Caco-2 (cell line): ENCODE results near the gene BMP10. TPM values are rescaled to one million over a fixed set of nuclear protein-coding genes. Genes with fewer than 3 reads are reported as not detected.

Experiments used
- BruUV-seq: library from RNA; stranded (reverse); fragments of 400-500 nt; replicated peaks from 2 replicates; lab custom pipeline; 2021; lab: Mats Ljungman, UMichigan
- CTCF ChIA-PET: fragments of 300-600 bp; sonication (Branson Sonifier 250); formaldehyde crosslinking; loops from one replicate; lab custom pipeline; 2022; ENCODE audit warnings: antibody characterized with exemption; lab: Charles Lee
- POLR2A ChIA-PET: fragments of 300-600 bp; sonication (Branson Sonifier 250); formaldehyde crosslinking; loops from one replicate; lab custom pipeline; 2022; ENCODE audit warnings: antibody characterized with exemption; lab: Charles Lee
- DNase-seq, 2 experiments: peaks; one replicate each; pipeline versions ENCODE4 v3.0.0 to v3.0.0-alpha.2; 2020 to 2022
- H3K27me3 ChIP-seq: replicated peaks from 2 replicates; pipeline ENCODE4 v1.6.0; 2011; ENCODE audit warnings: low read length; ENCODE audit not compliant: control insufficient read depth, insufficient read depth
- H3K36me3 ChIP-seq: 2 replicates; pipeline ENCODE4 v1.5.1; 2011; ENCODE audit warnings: low read length; ENCODE audit not compliant: control insufficient read depth, insufficient read depth
- H3K4me1 ChIP-seq: fragments of 250-450 bp; sonication (Bioruptor Pico); 2 replicates; pipeline ENCODE4 v1.5.1; 2020; ENCODE audit warnings: mild to moderate bottlenecking
- H3K4me3 ChIP-seq: 2 replicates; pipeline ENCODE4 v1.5.1; 2011; ENCODE audit warnings: low read depth, mild to moderate bottlenecking, control low read depth, low read length
- H3K9me3 ChIP-seq: fragments of 250-450 bp; sonication (Bioruptor Pico); 2 replicates; pipeline ENCODE4 v1.5.1; 2020; ENCODE audit warnings: mild to moderate bottlenecking, moderate library complexity
- H3K27ac Mint-ChIP-seq: one replicate; pipeline ENCODE4 v1.8.0; 2022; ENCODE audit warnings: mixed read lengths; ENCODE audit not compliant: unreplicated experiment
- H3K27me3 Mint-ChIP-seq: one replicate; pipeline ENCODE4 v1.8.0; 2022; ENCODE audit warnings: mixed read lengths; ENCODE audit not compliant: insufficient read depth, unreplicated experiment
- H3K36me3 Mint-ChIP-seq: one replicate; pipeline ENCODE4 v1.8.0; 2022; ENCODE audit warnings: mild to moderate bottlenecking, mixed read lengths; ENCODE audit not compliant: insufficient read depth, unreplicated experiment
- H3K4me1 Mint-ChIP-seq: one replicate; pipeline ENCODE4 v1.8.0; 2022; ENCODE audit warnings: low read depth, mixed read lengths; ENCODE audit not compliant: unreplicated experiment
- H3K4me3 Mint-ChIP-seq: one replicate; pipeline ENCODE4 v1.8.0; 2022; ENCODE audit warnings: mild to moderate bottlenecking, moderate library complexity, mixed read lengths; ENCODE audit not compliant: unreplicated experiment
- H3K9me3 Mint-ChIP-seq: one replicate; pipeline ENCODE4 v1.8.0; 2022; ENCODE audit warnings: mixed read lengths; ENCODE audit not compliant: unreplicated experiment
- intact Hi-C: fragments of 100-400 bp; cut with micrococcal nuclease; formaldehyde crosslinking; loops from one replicate; pipeline ENCODE4 v1.10.0; 2022; ENCODE audit not compliant: unreplicated experiment
- total RNA-seq: library from RNA; stranded (reverse); gene quantifications from 2 replicates; pipeline ENCODE4 v1.2.3, GENCODE V29; 2022
- TF ChIP-seq, protein P1 (sequence below), 2 experiments: fragments of 200-600 bp in 1 of 2; IDR thresholded peaks; 1 replicate in 1 of 2; 2 replicates in 1 of 2; pipeline versions ENCODE4 v1.5.1 to v1.8.0; 2011 to 2022; ENCODE audit warnings: antibody characterized with exemption in 1 of 2, control low read depth in 1 of 2, inconsistent platforms in 1 of 2, low read depth in 1 of 2, low read length in 1 of 2, mild to moderate bottlenecking in 1 of 2, moderate library complexity in 1 of 2; ENCODE audit not compliant: insufficient read depth in 1 of 2, severe bottlenecking in 1 of 2, unreplicated experiment in 1 of 2

Gene BMP10
- total RNA-seq, 1 experiment from 2014 or later: not detected

DNA sequence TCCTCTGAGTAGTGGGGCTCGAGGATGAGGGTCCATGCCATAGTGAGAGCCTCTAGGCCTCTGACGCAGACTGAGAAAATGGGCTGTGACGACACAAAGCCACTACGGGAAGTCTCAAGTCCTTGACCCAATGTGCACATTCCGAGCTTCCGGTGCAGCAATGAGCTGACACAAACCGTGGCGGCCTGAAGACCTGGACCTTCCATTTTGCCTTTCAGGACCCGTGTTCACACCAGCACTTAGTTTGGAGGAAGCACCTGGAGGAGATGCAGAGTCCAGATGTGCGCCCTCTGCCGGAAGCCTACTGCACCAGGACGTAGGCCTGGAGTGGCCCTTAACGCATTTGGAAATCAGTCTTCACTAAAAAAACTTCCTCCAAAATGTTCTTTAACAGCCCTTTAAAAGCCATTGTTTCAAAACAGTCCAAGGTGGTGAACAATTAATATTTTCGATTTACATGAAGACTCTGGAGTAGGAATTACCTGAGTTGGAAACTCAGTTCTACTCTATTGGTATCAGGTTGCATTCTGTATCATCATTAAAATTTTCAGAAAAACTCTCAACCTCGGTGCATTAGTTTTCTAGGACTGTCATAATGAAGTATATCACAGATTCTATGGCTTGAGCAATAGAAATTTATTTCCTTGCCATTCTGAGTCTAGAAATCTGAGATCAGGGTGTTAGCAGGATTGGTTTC, 33.9 kb downstream of the BMP10 start:
- H3K9me3 Mint-ChIP-seq: no peaks in the 10 kb centered on the region
- Histone ChIP-seq H3K4me1 (no peaks in the 10 kb centered on the region), H3K4me3 (no peak overlapping the region), H3K36me3 (no peaks in the 10 kb centered on the region), H3K9me3 (peaks cover 4% of the 10 kb centered on the region; the same call in 1 of the 2 replicates), H3K27me3 (no peaks in the 10 kb centered on the region)
- H3K4me3 Mint-ChIP-seq: no peak overlapping the region
- H3K4me1 Mint-ChIP-seq: no peaks in the 10 kb centered on the region
- H3K27me3 Mint-ChIP-seq: no peaks in the 10 kb centered on the region
- ChIA-PET POLR2A (no interaction called here), CTCF (no interaction called here)
- BruUV-seq: no TSS peak
- H3K27ac Mint-ChIP-seq: no peak overlapping the region
- TF ChIP-seq, protein P1, sequence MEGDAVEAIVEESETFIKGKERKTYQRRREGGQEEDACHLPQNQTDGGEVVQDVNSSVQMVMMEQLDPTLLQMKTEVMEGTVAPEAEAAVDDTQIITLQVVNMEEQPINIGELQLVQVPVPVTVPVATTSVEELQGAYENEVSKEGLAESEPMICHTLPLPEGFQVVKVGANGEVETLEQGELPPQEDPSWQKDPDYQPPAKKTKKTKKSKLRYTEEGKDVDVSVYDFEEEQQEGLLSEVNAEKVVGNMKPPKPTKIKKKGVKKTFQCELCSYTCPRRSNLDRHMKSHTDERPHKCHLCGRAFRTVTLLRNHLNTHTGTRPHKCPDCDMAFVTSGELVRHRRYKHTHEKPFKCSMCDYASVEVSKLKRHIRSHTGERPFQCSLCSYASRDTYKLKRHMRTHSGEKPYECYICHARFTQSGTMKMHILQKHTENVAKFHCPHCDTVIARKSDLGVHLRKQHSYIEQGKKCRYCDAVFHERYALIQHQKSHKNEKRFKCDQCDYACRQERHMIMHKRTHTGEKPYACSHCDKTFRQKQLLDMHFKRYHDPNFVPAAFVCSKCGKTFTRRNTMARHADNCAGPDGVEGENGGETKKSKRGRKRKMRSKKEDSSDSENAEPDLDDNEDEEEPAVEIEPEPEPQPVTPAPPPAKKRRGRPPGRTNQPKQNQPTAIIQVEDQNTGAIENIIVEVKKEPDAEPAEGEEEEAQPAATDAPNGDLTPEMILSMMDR (IDR thresholded peaks at IDR 0.05; ENCODE audit: insufficient read depth in 1 of 2, low read depth in 1 of 2, low read length in 1 of 2, severe bottlenecking in 1 of 2, unreplicated experiment in 1 of 2): peak in 1 of 2 experiments; percentile 18
- DNase-seq: peak in 1 of 2 experiments; percentile 11
- intact Hi-C loops: loop anchor here (5.0 kb wide), 1 partner anchor 85 kb away; no protein-coding TSS in a partner anchor
- H3K36me3 Mint-ChIP-seq: no peaks in the 10 kb centered on the region

DNA sequence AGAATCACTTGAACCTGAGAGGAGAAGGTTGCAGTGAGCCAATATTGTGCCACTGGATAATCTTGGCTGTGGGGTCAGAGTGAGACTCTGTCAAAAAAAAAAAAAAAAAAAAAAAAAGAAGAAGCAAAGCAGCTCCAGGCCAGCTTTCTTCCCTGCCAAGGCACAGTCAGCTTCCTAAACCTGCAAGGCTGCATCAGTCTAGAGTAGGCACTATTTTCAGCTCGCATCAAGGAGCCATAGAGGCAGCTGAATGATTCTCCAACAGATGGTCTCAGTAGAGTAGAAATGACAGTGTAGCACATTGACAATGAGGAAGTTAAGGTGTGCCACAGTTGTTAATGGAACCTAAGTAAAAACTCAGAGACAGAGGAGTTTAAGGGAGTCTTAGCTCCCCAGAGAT, 35.6 kb downstream of the BMP10 start:
- Mint-ChIP-seq H3K4me1 (no peaks in the 10 kb centered on the region), H3K27ac (no peak overlapping the region), H3K9me3 (no peaks in the 10 kb centered on the region), H3K27me3 (no peaks in the 10 kb centered on the region), H3K4me3 (no peak overlapping the region), H3K36me3 (no peaks in the 10 kb centered on the region)
- TF ChIP-seq, protein P1 (IDR thresholded peaks at IDR 0.05; ENCODE audit: insufficient read depth in 1 of 2, low read depth in 1 of 2, low read length in 1 of 2, severe bottlenecking in 1 of 2, unreplicated experiment in 1 of 2): no peak
- no peaks in the 10 kb centered on the region for H3K4me1 ChIP-seq
- DNase-seq: no peak
- no peaks in the 10 kb centered on the region for H3K36me3 ChIP-seq
- intact Hi-C loops: loop anchor here (5.0 kb wide), 1 partner anchor 83 kb away; no protein-coding TSS in a partner anchor
- no TSS peak for BruUV-seq
- H3K9me3 ChIP-seq: peaks cover 4% of the 10 kb centered on the region; the same call in 1 of the 2 replicates
- ChIA-PET CTCF (no interaction called here), POLR2A (no interaction called here)
- H3K27me3 ChIP-seq: no peaks in the 10 kb centered on the region
- no peak overlapping the region for H3K4me3 ChIP-seq

DNA sequence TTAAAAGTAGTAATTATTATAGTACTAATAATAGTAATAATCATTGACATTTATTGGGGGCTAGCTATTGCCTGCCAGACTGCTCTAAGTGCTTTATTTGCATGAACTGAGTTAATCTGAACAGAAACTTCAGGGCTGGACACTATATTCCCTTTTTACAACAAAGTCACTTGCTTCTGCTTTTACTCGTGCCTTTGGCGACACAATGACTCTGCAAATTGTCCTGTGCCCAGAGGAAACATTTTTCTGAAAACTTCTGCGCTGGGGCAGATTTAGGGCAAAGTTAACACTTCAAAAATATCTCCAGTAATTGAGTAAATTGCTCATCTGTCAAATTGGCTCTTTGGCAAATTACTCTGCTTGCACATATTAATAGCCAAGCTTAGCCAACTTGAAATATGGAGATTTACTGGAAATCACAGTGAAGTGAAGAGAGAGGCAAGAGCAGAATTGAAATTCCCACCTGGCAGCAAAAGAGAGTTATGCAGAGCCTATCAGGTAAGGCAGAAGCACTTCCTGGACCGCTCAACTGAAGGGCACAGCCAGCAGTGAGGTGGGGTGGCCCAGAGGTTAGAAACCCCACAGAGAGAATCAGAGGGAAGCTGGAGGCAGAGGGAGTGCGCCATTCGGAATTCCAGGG, 36.3 kb downstream of the BMP10 start:
- Histone ChIP-seq H3K36me3 (no peaks in the 10 kb centered on the region), H3K27me3 (no peaks in the 10 kb centered on the region), H3K4me1 (no peaks in the 10 kb centered on the region), H3K9me3 (peaks cover 4% of the 10 kb centered on the region; the same call in 1 of the 2 replicates), H3K4me3 (no peak overlapping the region)
- CTCF ChIA-PET: no interaction called here
- no peak for DNase-seq
- POLR2A ChIA-PET: no interaction called here
- no TSS peak for BruUV-seq
- intact Hi-C loops: loop anchor here (5.0 kb wide), 1 partner anchor 83 kb away; no protein-coding TSS in a partner anchor
- H3K27me3 Mint-ChIP-seq: no peaks in the 10 kb centered on the region
- H3K9me3 Mint-ChIP-seq: no peaks in the 10 kb centered on the region
- no peak overlapping the region for H3K4me3 Mint-ChIP-seq
- TF ChIP-seq, protein P1 (IDR thresholded peaks at IDR 0.05; ENCODE audit: insufficient read depth in 1 of 2, low read depth in 1 of 2, low read length in 1 of 2, severe bottlenecking in 1 of 2, unreplicated experiment in 1 of 2): no peak
- H3K27ac Mint-ChIP-seq: no peak overlapping the region
- no peaks in the 10 kb centered on the region for H3K36me3 Mint-ChIP-seq
- H3K4me1 Mint-ChIP-seq: no peaks in the 10 kb centered on the region
